HG02938 (cell line): ENCODE measurements around the gene PURA.

Source experiments
- ATAC-seq: cut with Tn5 transposase; IDR thresholded peaks from one replicate; pipeline ENCODE4 v1.9.1; 2021; ENCODE audit warnings: mild to moderate bottlenecking, moderate library complexity; ENCODE audit not compliant: unreplicated experiment

PURA gene

DNA sequence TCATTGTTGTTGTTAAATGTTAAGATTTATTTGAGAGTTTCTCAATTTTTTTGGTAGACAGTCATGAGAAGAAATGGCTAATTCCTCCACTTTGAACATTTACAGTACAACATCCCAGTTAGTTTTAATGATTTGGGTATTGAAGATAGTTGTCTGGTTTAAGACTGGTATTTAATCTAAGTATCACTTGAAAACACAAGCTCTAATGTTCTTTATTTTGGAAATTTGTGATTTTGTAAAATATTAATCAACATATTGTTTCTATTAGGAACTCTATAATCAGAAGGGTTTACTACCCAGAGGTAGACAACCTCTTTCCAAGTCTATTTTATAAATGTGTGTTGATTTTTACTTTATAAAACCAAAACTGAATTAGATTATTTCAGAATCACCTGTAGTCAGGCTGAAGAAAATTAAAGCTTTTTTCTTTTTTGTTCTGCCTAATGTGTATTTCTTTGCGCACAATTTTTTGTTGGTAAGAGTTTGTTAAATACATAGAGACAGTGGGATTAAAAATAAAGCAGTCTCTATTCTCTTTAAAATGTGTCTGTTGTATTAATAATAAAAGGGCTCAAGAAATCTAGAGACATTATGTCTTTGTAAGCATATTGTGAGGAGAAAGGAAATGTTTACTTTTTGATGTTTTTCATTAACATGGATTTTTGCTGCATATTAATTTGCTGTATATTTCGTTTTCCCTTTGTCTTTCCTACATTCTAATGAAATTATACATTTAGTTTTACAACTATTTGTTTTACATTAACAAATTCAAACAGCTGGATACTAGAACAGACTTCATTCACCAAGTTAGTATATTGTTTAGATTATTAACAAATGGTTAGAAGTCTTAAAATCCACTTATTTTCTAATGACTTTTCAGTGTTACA lies 3.9 kb upstream of the PURA start:
- ATAC-seq = no peak

- ATAC-seq = no peak
Observed at GRCh38 chr5:140110646-140110957, 3.3 kb upstream of the PURA start.

GRCh38 chr5:140111011-140111858 lies 2.7 kb upstream of the PURA start:
- no peak for ATAC-seq

DNA sequence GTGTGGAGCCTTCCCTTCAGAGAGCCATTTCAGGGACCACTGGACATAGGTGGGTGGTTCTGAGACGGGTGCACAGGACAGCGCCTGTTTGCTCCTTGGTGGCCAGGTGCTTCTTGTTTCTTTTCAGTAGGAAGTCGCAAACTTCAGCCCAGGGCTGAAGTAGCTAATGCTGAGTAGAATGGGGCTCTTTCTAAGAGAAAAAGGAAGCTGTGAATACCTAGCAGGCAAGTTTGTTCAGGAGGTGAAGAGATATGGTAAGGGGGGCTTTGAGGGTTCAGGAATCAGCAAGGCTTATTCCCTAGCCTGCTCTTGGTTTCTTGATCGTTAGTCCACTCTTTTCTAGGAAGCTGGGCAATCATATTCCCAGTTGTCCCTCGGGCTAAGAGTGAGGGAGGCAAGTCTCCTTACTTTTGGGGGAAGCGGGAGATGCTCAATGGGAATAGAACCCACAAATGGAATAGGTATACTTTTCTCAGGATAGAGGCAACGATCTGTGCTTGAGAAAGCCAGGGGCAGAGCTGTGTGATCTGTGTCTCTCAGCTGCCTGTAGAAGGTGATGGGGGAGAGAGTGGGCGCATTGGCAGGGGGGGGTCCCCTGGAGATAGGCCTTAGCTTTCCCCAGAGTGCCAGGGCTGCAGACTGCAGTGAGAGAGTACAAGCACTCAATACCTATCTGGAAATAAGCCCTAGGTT lies 1.9 kb upstream of the PURA start:
- no peak for ATAC-seq

DNA sequence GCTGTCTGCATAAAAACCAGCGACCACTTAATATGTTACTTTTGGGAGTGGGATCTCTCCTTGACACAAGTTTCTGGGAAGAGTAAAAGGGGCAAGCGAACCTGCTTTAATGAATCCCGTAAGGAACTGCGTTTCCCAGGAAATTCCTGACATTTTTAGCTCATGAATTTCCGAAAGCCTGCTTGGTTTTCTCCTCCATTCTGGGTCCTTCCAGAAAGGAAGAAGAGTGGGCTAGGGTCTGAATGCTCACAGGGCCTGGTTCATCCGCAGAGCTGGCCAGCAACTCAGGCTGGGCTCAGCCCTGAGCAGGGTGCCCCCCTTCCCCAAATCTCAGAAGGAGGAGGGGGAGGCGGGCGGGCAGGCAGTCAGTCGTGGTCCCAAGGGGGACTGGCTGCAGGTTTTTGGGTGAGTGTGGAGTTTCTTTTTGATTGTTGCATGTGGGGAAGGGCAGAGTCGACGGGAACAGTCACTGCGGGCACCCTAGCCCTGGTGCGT lies 1.2 kb upstream of the PURA start:
- ATAC-seq = no peak

DNA sequence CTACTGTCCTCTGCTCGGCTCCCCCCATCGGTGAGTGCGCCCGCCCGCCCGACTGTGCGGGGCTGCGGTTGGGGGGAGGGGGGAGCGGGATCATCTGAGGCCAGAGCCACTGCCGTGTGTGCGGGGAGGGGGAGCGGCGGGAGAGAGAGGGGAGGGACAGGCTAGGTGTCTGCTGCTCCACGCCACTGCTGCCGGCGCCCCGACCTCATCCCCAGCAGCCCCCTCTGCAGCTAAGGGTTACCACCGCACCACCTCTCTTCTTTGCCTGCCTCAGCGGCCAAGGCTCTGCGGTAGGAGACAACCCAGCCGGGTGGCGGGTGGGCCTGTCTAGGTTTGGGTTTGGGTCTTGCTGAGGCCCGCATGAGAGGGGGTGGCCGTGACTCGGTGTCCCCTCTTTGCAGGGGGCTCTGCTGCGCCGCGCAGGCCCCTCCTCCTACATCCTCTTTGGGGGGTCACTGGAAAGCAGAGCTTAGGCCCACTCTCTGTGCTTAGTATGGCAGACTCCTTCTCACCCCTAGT lies 670 bp upstream of the PURA start:
- ATAC-seq = no peak

GRCh38 chr5:140114341-140115185 lies 654 bp downstream of the PURA start:
- peak; percentile 32 for ATAC-seq

GRCh38 chr5:140115186-140115500 lies 1.2 kb downstream of the PURA start:
- no peak for ATAC-seq

- ATAC-seq = no peak
Observed at GRCh38 chr5:140116716-140117115, 2.8 kb downstream of the PURA start.

- no peak for ATAC-seq
Observed at GRCh38 chr5:140117523-140117922, 3.6 kb downstream of the PURA start.

- no peak for ATAC-seq
Observed at GRCh38 chr5:140118302-140118936, 4.5 kb downstream of the PURA start.

DNA sequence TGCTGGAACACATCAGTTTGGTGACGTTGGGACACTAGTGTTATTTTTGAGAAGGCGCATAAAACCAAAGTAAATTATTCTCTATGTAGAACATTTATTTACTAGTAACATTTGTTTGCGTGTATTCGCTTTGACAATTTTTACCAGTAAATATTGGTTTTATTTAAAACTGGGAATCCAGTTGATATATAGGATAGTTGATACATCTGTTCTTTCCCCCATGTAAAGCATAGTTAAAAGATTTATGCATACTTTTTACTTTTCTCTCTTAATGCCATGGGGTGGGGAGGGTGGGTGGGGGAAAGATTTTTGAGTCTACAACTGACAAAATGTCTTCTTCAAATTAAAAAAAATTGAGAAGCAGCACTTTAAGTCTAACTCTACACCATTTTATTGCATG lies 11.7 kb downstream of the PURA start, which contains the start of gene IGIP:
IGIP (plus strand) TSS at position 301 of the 400 bp plus-strand sequence. CDS start 2,540 bp downstream, outside the sequence.
- ATAC-seq = no peak

DNA sequence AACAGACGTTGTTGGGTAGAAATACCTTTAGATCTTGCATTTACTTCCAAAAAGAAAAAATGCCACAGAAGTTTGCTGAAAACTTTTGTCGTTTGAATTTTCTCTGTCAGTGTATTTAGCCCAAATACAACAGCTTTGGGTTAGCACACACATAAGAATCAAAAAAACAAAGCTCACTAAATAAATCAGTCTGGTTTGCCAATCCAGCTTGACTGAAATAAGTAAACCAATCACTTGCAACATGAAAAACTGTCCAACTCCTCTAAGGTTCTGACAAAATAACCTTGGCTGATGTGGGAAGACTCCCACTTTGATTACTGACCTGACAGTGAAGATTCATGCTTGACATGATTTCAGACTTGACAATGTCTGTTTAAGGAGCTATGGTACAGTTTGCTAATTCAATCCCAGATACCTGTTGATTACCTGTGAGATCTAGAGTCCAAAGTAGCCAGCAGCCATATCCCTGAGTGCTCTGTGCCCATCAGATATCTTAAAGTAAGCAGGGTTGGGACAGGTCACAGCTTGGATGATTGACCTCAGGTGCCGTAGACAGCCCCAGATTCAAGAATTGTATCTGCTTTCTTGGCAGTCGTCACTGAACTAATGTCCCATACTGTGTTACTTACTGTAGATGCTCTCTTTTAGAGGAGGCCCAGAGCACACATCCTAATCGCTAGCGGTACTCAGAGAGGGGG lies 12.6 kb downstream of the PURA start:
- ATAC-seq = no peak

DNA sequence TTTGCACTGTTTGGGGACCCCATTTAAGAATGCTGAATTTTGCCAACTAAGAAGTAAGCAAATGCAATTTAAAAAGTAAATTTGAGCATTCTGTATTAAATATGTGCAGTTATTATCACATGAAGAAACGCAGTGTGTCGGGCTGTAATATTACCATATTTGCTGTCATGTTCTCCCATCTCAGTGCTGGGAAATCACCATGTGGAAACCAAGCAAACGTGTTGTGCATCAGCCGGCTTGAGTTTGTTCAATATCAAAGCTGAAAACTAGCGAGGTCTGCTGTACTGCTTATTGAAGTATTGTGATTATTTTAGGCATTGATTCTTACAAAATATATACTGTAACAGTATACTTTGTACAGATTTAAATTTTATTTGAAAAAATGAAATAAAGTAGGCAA lies 14.5 kb downstream of the PURA start:
- ATAC-seq = no peak

GRCh38 chr5:140130949-140131733 lies 17.2 kb downstream of the PURA start:
- ATAC-seq = no peak

- no peak for ATAC-seq
Observed at GRCh38 chr5:140131967-140132409, 18.1 kb downstream of the PURA start.

GRCh38 chr5:140133514-140134167 lies 19.7 kb downstream of the PURA start:
- no peak for ATAC-seq
